OCI-LY1 (cell line): ENCODE data around the gene ADD1.

ENCODE experiments used
- CTCF ChIP-seq: fragments of 200-600 bp; sonication (generic), shearing (Covaris generic); IDR thresholded peaks from 2 replicates; pipeline ENCODE4 v1.5.1; 2017; ENCODE audit warnings: mild to moderate bottlenecking, antibody characterized with exemption, low read length, moderate library complexity, mixed read lengths
- EZH2 ChIP-seq: fragments of 200-600 bp; sonication (generic), shearing (Covaris generic); IDR thresholded peaks from 2 replicates; pipeline ENCODE4 v1.8.0; 2017; ENCODE audit warnings: borderline replicate concordance, mixed run types, mild to moderate bottlenecking, antibody characterized with exemption, low read length, moderate library complexity, mixed read lengths

GRCh38 chr4:2943364-2944090 is 99.9 kb downstream of the ADD1 start:
- TF ChIP-seq EZH2 (no peak), CTCF (no peak)
